GM18868 (cell line): ENCODE data around the gene PLEKHB2.
"Not testable (repeated sequence)": the region's sequence is repeated elsewhere in the genome, so short reads cannot be mapped to it uniquely, and the experiment has no call there.

Experiments used
- ATAC-seq: cut with Tn5 transposase; IDR thresholded peaks from one replicate; pipeline ENCODE4 v1.9.1; 2021; ENCODE audit warnings: mild to moderate bottlenecking, moderate library complexity; ENCODE audit not compliant: unreplicated experiment

PLEKHB2 gene

DNA sequence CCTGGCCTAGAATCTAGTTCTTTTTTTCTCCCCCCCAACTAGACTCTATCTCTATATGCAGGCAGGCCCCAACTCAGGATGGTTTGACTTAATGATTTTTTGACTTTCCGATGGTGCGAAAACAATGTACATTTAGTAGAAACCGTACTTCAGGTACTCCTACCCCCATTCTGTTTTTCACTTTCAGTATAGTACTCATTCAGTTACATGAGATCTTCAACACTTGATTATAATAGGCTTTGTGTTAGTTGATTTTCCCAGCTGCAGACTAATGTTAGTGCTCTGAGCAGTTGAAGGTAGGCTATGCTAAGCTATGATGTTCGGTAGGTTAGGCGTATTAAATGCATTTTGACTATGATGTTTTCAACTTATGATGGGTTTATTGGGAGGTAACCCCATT lies 37.7 kb downstream of the PLEKHB2 start:
- ATAC-seq: no peak

DNA sequence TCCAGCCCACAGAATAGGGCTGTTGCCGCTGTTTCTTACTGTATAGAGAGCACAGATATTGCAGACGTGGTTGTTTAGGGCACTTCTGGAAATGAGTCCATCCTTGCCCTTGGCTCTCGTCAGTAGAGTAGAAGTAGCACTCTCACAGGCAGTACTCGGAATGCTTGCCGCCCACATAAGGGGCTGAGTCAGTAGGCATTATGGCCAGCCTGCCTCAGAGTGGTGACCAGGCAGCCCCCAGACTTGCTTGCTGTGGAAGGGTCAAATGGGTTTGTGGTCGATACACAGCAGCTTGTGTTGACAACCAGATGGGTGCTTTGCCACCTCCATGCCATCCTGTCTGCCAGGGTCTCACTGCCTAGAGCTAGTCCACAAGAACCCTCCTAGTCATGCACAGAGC lies 38.7 kb downstream of the PLEKHB2 start:
- no peak for ATAC-seq

DNA sequence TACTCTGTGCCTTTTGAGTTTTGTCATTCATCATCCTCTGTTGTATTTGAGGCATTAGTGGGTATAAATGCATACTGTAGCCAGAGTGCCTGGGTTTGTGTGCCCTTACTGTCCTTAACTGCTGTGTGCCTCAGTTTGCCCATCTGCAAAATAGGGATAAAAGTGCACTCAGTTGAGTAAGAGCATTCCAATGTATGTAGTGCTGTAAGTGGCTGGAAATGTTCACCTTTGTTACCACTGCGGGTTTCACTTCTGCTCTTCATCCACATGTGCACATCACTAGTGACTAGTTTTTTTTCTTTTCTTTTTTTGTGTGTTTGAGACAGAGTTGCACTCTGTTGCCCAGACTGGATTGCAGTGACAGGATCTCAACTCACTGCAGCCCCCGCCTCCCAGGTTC lies 39.9 kb downstream of the PLEKHB2 start:
- peak; percentile 61 for ATAC-seq

DNA sequence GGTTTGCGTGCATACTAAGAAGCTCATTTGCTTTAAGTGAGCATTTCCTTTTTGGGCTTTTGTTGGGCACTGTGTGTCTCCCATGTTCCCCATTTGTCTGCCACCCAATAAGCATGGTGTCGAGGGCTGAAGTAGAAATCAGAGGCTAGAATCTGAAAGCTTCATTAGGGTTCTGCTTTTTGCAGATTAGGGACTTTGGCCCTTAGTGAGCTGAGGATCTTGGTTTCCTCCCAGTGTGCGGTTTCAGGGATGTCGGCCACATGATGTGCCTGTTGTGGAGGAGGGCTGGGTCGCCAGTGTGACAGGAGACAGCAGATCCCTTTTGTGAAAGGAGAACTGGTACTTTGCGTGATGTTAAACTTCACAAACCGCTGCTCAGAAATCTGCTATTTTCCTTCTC lies 41.1 kb downstream of the PLEKHB2 start:
- ATAC-seq: no peak

DNA sequence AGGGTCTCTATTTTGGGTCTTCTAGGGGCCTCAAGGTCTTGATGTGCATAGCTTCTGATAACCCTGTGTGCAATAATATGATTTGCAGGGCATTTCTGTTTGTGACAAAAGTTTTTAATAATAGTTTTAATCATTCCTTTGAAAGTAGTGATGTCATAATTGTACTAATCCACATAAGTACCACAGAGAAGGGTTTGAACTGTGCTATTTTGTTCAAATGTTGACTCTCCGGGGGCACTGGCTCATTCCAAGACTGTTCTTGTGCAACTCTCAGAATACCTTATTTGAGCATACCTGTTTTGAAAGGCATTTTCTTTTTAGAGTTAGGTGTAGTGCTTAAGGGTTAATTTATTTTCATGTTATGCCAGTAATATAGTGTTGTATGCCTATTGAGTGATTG lies 41.6 kb downstream of the PLEKHB2 start:
- peak; percentile 25 for ATAC-seq

GRCh38 chr2:131148426-131148825 lies 43.3 kb downstream of the PLEKHB2 start:
- no peak for ATAC-seq

- not testable (repeated sequence) for ATAC-seq
These were observed 45.0 kb downstream of the PLEKHB2 start for GRCh38 chr2:131150109-131150508.

DNA sequence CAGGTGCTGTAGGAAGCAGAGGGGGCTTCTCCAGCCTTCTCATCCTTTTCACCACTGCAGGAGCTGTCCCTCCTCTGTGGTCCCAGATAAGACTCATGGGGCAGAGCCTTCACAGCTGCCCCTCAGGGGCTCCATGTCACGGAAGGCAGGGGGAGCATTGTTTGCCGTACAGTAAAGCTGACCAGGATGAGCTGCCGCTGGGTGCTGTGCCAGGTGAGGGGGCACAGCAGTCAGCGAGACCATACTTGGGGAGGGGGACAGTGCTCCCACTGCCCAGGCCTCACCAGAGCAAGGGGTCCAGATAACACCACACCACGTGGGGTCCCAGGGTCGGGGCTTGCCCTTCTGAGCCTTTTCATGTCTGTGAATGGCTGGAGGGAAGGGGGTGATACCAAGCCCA lies 46.3 kb downstream of the PLEKHB2 start:
- no peak for ATAC-seq

GRCh38 chr2:131152074-131152473 lies 46.9 kb downstream of the PLEKHB2 start:
- no peak for ATAC-seq

GRCh38 chr2:131153529-131153928 lies 48.4 kb downstream of the PLEKHB2 start:
- no peak for ATAC-seq

DNA sequence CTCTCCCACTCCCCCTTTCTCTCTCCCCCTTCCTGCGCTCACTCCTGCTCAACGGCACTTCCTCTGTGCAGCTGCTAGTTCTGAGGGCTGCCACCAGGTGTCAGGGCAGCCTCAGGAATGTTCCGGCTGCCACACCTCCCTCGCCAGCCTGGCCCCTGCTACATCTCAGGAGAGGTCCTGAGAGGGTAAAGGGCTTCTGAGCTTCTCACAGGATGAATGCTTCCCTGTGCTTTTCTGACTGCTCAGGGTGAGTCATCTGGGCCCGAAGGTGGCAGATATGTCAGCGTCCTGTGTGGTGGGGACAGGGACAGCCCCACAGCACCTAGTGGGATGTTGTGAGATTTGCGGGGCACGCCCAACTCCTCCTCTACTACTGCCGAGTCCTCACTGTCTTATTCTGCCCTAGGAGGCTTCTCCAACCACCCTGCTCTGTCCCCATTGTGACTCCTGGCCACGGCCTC lies 49.0 kb downstream of the PLEKHB2 start:
- peak; percentile 88 for ATAC-seq

GRCh38 chr2:131154647-131155046 lies 49.5 kb downstream of the PLEKHB2 start:
- ATAC-seq: no peak

DNA sequence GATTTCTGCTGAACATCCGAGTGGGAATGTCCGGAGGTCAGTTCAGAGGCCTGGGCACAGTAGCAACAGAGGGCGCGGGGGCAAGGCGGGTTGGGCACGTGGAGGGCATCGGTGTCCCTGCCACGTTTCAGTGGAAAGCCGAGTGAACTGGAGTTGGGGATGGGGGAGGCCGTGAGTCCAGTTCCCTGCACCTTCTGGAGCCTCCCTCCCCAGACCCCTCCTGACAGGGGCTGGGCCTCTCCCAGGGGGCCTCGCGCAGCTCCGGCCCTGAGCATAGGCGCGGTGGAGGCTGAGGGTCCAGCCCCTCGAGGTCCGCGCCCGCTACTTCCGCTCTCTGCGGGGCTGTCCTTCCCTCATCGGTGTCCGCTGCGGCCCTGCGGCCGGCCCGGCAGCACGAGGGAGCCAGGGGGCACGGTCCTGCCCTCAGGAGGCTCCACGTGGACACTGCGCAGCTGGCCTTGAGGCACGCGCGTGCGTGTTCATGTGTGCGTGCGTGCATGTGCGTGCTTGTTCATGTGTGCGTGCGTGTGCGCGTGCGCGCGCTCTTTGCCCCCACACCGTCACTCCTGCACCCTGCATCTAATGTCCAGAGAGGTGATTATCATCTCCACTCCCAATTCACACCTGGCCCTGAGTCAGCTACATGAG lies 50.2 kb downstream of the PLEKHB2 start:
- no peak for ATAC-seq

DNA sequence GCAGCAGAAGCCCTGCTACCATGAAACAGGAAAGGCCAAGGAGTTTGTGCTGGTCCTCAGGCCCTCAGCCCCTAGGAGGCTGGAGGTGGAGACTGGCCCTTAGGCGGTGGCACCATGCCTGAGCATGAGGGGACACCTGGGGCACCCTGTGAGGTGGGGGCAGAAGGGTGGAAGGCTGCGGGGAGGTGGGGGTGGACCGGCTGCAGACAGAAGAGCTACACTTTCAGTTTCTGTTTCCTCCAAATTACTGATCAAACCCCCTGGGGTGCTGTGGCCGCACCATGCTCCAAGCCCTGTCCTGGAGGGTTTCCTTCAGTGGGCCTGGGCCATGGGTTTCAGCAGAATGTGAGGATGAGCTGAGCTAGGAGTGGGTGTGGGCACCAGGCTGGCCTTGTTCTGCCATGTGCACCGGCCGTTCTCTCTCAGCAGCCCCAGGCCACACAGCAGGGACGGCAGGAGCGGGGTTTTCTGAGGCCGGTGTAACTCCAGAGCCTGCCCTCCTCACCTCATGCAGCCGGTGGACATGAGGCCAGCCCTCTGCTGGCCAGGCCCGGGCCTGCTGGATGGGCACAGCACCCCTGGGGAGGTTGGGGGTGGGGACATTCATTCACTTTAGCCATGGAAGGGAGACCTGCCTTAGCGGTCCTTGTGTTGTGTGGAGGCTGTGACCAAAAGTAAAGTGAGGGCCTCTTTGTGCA lies 51.5 kb downstream of the PLEKHB2 start:
- ATAC-seq: peak; percentile 24

DNA sequence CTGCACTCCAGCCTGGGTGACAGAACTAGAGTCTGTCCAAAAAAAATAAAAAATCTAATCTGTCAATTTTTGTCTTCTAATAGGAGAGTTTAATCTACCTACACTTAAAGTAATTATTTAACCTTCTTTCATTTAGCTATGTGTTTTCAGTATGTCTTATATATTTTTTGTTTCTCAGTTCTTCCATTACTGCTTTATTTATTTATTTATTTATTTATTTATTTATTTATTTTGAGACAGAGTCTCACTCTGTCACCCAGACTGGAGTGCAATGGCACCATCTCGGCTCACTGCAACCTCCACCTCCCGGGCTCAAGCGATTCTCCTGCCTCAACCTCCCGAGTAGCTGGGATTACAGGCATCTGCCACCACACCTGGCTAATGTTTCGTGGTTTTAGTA lies 60.4 kb downstream of the PLEKHB2 start:
- ATAC-seq: not testable (repeated sequence)

DNA sequence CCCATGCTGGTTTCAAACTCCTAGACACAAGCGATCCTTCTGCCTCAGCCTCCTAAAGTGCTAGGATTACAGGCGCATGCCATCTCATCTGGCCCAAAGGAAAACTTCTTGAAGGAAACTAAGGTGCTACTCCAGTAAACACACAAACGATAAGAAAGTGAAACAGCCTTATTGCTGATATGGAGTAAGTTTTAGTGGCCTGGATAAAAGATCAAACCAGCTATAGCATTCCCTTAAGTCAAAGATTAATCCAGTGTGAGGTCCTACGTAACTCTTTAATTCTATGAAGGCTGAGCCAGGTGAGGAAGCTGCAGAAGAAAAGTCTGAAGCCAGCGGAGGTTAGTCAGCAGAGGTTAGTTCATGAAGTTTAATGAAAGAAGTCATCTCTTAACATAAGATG lies 63.4 kb downstream of the PLEKHB2 start:
- ATAC-seq: no peak

DNA sequence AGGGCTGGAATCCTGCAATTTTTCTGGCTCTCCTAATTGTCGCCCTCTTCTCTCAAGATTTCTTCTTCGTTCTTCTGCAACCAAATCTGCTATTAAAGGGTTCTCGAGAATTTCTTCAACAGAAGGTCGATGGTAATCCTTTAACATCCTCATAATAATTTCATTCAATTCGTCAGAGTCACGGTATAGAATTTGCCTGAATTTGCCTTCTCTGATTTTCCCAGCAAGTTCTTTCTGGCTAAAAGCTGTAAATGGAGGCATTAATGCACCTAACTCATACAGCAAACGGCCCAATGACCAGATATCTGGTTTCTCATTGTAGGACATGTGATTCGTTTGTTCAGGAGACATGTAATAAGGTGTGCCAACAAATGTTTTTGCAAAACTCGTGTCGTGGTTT lies 72.9 kb downstream of the PLEKHB2 start:
- ATAC-seq: not testable (repeated sequence)

GRCh38 chr2:131178721-131179418 lies 73.7 kb downstream of the PLEKHB2 start:
- ATAC-seq: not testable (repeated sequence)

- not testable (repeated sequence) for ATAC-seq
These were observed 76.3 kb downstream of the PLEKHB2 start for GRCh38 chr2:131181451-131181850.

- ATAC-seq: not testable (repeated sequence)
These were observed 88.3 kb downstream of the PLEKHB2 start for GRCh38 chr2:131193421-131193820.

DNA sequence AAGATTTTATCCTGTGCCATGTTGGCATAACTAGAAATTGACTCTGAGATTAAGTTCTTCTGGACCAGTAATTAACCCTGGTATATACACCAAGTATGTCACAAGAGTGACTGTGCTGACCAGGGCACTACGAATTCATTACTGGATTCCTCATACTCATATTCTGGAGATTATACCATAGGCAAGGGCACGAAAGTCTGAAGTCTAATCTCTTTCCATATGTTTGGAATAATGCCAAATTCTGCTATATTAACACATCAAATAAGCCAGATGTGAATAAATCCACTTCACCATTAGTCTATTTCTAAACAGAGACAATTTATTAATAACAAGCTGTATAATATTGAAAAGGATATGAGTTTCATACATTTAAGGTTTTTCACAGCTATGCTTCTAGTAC lies 91.0 kb downstream of the PLEKHB2 start:
- not testable (repeated sequence) for ATAC-seq
